ENCODE results near the gene MAPKAP1.

DNA sequence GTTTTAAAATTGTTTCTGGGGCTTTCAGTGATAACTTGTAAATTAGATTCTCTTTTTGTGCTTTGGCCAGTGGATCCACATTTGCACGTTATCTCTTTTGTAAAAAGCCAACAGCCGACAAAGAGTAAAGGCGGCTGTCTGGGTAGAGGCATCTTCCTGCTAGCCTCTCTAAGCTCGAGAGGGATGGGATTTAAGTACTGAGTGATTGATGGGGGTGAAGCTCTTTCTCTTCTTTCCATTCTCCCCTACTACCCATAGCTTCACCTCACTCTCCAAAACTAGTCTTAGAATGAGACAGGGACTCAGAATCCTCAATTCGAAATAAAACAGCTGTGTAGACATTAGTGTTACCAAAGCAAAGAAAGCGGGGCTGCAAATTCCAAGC, 43.6 kb upstream of the MAPKAP1 start:
- TF ChIP-seq YY1 (IDR thresholded peaks at IDR 0.05; ENCODE audit: insufficient read depth, insufficient read length), result no peak
- TF ChIP-seq SUZ12 (IDR thresholded peaks at IDR 0.05; ENCODE audit: extremely low read depth, insufficient read depth, insufficient read length), result no peak
- no peak for TF ChIP-seq ZNF274 (IDR thresholded peaks at IDR 0.05; ENCODE audit: low read depth, low read length)
